Measurements from ENCODE around the gene LMF1. TPM values are rescaled to one million over a fixed set of nuclear protein-coding genes. Genes with fewer than 3 reads are reported as not detected.

Gene LMF1
- total RNA-seq, 4 donors from 2014 or later, result 7.7 to 15.8 (median 10.2) TPM

GRCh38 chr16:808085-808386 lies 162.7 kb downstream of the LMF1 start:
- Histone ChIP-seq H3K4me3 (peak overlapping the region; percentile 62 to 74 (median 66)), H3K27ac (no peak overlapping the region), H3K4me1 (no peaks in the 10 kb centered on the region), H3K36me3 (no peaks in the 10 kb centered on the region), H3K27me3 (peaks cover 21 to 41% (median 33%) of the 10 kb centered on the region in 3 donors), H3K9me3 (no peaks in the 10 kb centered on the region)
- no peak for TF ChIP-seq CTCF (IDR thresholded peaks at IDR 0.05 in 4 of 5, conservative IDR thresholded peaks at IDR 0.05 in 1 of 5)
- TF ChIP-seq POLR2A (IDR thresholded peaks at IDR 0.05), result no peak
- ATAC-seq, result no peak
- DNase-seq, result no peak
- in situ Hi-C loops (cut with MboI; ENCODE audit: low sequenced_read_pairs in 4 of 4) (loop anchor here in 1 of 4 donors (25.0 kb wide), 1 partner anchor 254 kb away; the partner anchor contains the start of gene SSTR5), intact Hi-C loops (cut with DNase I; ENCODE audit: low total_unique reads) (no loop called here)

GRCh38 chr16:807347-808084 lies 163.3 kb downstream of the LMF1 start:
- intact Hi-C loops (cut with DNase I; ENCODE audit: low total_unique reads) (loop anchor here (1.0 kb wide), 1 partner anchor 19 kb away; the partner anchor contains the start of genes CHTF18 and RPUSD1), in situ Hi-C loops (cut with MboI; ENCODE audit: low sequenced_read_pairs in 4 of 4) (loop anchor here in 1 of 4 donors (25.0 kb wide), 1 partner anchor 255 kb away; the partner anchor contains the start of gene SSTR5)
- ATAC-seq (peak; percentile 73 to 88), DNase-seq (peak; percentile 58 to 81)
- Histone ChIP-seq H3K4me3 (peak overlapping the region; percentile 62 to 74 (median 66)), H3K27ac (peak overlapping the region; percentile 74 to 87 (median 78)), H3K4me1 (no peaks in the 10 kb centered on the region), H3K9me3 (no peaks in the 10 kb centered on the region), H3K36me3 (no peaks in the 10 kb centered on the region), H3K27me3 (peaks cover 24 to 40% (median 39%) of the 10 kb centered on the region in 3 donors)
- TF ChIP-seq CTCF (IDR thresholded peaks at IDR 0.05 in 4 of 5, conservative IDR thresholded peaks at IDR 0.05 in 1 of 5), result no peak
- TF ChIP-seq POLR2A (IDR thresholded peaks at IDR 0.05), result peak; percentile 41 to 42

GRCh38 chr16:805474-805873 lies 165.3 kb downstream of the LMF1 start:
- DNase-seq, result no peak
- TF ChIP-seq CTCF (IDR thresholded peaks at IDR 0.05 in 4 of 5, conservative IDR thresholded peaks at IDR 0.05 in 1 of 5), result no peak
- no peak for TF ChIP-seq POLR2A (IDR thresholded peaks at IDR 0.05)
- H3K4me3 ChIP-seq, result no peak overlapping the region
- intact Hi-C loops (cut with DNase I; ENCODE audit: low total_unique reads), result no loop called here
- H3K4me1 ChIP-seq, result no peaks in the 10 kb centered on the region
- H3K27me3 ChIP-seq, result peaks cover 45 to 55% (median 49%) of the 10 kb centered on the region in 3 donors
- H3K36me3 ChIP-seq, result no peaks in the 10 kb centered on the region
- ATAC-seq, result no peak
- in situ Hi-C loops (cut with MboI; ENCODE audit: low sequenced_read_pairs in 4 of 4), result loop anchor here in 1 of 4 donors (25.0 kb wide), 1 partner anchor 257 kb away; the partner anchor contains the start of gene SSTR5
- H3K9me3 ChIP-seq, result no peaks in the 10 kb centered on the region
- no peak overlapping the region for H3K27ac ChIP-seq

GRCh38 chr16:804193-805048 lies 166.4 kb downstream of the LMF1 start:
- intact Hi-C loops (cut with DNase I; ENCODE audit: low total_unique reads) (no loop called here), in situ Hi-C loops (cut with MboI; ENCODE audit: low sequenced_read_pairs in 4 of 4) (loop anchor here in 1 of 4 donors (25.0 kb wide), 1 partner anchor 258 kb away; the partner anchor contains the start of gene SSTR5)
- ATAC-seq, result no peak
- TF ChIP-seq CTCF (IDR thresholded peaks at IDR 0.05 in 4 of 5, conservative IDR thresholded peaks at IDR 0.05 in 1 of 5), result no peak
- no peak for TF ChIP-seq POLR2A (IDR thresholded peaks at IDR 0.05)
- H3K4me3 ChIP-seq, result no peak overlapping the region
- peaks cover 49 to 65% (median 52%) of the 10 kb centered on the region in 3 donors for H3K27me3 ChIP-seq
- no peak for DNase-seq
- H3K9me3 ChIP-seq, result no peaks in the 10 kb centered on the region
- H3K36me3 ChIP-seq, result no peaks in the 10 kb centered on the region
- H3K4me1 ChIP-seq, result no peaks in the 10 kb centered on the region
- no peak overlapping the region for H3K27ac ChIP-seq
